NT2/D1 (cell line): Measurements from ENCODE around the gene IFT57.

ENCODE experiments used
- SUZ12 ChIP-seq: IDR thresholded peaks from 2 replicates; pipeline ENCODE4 v1.6.1; 2011; ENCODE audit not compliant: insufficient read length, insufficient read depth; ENCODE audit errors: extremely low read depth
- YY1 ChIP-seq: IDR thresholded peaks from 2 replicates; pipeline ENCODE4 v1.6.1; 2011; ENCODE audit not compliant: insufficient read length, insufficient read depth
- ZNF274 ChIP-seq: IDR thresholded peaks from 2 replicates; pipeline ENCODE4 v1.6.1; 2011; ENCODE audit warnings: mild to moderate bottlenecking, low read depth, low read length

GRCh38 chr3:108209579-108209978 is 12.6 kb downstream of the IFT57 start:
- TF ChIP-seq ZNF274 (no peak), SUZ12 (no peak), YY1 (no peak)
